ENCODE measurements around the gene CTDP1. TPM values are rescaled to one million over a fixed set of nuclear protein-coding genes. Genes with fewer than 3 reads are reported as not detected.

The CTDP1 gene
- total RNA-seq, 1 experiment from 2014 or later: 31.7 TPM

- ChIA-PET CTCF (no interaction called here), POLR2A (ENCODE audit: unreplicated experiment) (no interaction called here)
- intact Hi-C loops (cut with micrococcal nuclease): no loop called here
- Histone ChIP-seq H3K27me3 (ENCODE audit: low read length) (no peaks in the 10 kb centered on the region), H3F3A (ENCODE audit: low read length, unreplicated experiment) (no peaks in the 10 kb centered on the region), H3K4me1 (ENCODE audit: insufficient read depth, low read length) (no peaks in the 10 kb centered on the region), H2AFZ (ENCODE audit: low read length) (no peak overlapping the region), H3K79me2 (ENCODE audit: low read length) (peaks cover 7% of the 10 kb centered on the region; the same call in 1 of the 2 replicates), H3K36me3 (ENCODE audit: low read depth, low read length) (peaks cover 31% of the 10 kb centered on the region), H3K4me2 (ENCODE audit: low read length) (no peak overlapping the region), H4K20me1 (ENCODE audit: low read length) (no peaks in the 10 kb centered on the region), H3K9me3 (ENCODE audit: low read length) (no peaks in the 10 kb centered on the region), H3K4me3 (ENCODE audit: low read length) (no peak overlapping the region), H3K9ac (ENCODE audit: low read length) (no peak overlapping the region), H3K9me2 (replicated peaks; ENCODE audit: low read length) (no peaks in the 10 kb centered on the region), H3K27ac (ENCODE audit: low read length) (no peak overlapping the region)
- TF ChIP-seq, protein P1, sequence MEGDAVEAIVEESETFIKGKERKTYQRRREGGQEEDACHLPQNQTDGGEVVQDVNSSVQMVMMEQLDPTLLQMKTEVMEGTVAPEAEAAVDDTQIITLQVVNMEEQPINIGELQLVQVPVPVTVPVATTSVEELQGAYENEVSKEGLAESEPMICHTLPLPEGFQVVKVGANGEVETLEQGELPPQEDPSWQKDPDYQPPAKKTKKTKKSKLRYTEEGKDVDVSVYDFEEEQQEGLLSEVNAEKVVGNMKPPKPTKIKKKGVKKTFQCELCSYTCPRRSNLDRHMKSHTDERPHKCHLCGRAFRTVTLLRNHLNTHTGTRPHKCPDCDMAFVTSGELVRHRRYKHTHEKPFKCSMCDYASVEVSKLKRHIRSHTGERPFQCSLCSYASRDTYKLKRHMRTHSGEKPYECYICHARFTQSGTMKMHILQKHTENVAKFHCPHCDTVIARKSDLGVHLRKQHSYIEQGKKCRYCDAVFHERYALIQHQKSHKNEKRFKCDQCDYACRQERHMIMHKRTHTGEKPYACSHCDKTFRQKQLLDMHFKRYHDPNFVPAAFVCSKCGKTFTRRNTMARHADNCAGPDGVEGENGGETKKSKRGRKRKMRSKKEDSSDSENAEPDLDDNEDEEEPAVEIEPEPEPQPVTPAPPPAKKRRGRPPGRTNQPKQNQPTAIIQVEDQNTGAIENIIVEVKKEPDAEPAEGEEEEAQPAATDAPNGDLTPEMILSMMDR (conservative IDR thresholded peaks at IDR 0.05; ENCODE audit: low read depth, low read length): no peak
- TF ChIP-seq EZH2 (IDR thresholded peaks at IDR 0.05; ENCODE audit: low read length, unreplicated experiment) (no peak), EZH2phosphoT487 (IDR thresholded peaks at IDR 0.05; ENCODE audit: borderline replicate concordance, low read length) (no peak)
- ATAC-seq (no peak), DNase-seq (no peak)
- BruUV-seq (replicated peaks): no TSS peak
Measured at GRCh38 chr18:79727211-79727610, 47.6 kb downstream of the CTDP1 start.

DNA sequence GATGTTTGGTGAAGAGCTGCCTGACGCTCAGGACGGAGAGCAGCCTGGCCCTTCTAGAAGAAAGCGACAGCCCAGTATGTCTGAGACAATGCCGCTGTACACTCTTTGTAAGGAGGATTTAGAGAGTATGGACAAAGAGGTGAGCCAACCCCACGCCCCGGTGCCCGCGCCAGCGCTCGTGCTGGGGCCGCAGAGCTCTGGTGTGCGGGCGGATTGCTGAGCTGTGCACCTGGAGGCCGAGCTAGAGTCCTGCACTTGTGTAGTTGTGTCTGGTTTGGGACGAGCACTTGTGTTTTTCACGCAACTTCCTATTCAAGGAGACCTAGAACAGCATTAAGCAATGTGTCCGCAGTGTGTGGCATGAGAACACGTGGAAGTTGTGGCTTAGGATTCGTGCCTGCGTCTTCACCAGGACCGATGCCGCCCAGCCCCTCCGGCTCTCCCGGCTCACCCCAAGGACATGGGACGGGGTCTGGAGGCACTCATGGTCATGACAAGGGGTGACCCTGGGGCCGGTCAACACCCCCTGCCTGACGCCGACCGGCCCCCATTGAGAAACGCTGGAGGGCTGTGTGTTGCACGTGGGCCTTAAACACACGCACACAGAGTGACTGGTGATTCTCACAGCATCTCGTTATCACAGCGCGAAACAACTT, 49.5 kb downstream of the CTDP1 start:
- no peak overlapping the region for H2AFZ ChIP-seq (ENCODE audit: low read length)
- peaks cover 7% of the 10 kb centered on the region; the same call in 1 of the 2 replicates for H3K79me2 ChIP-seq (ENCODE audit: low read length)
- ChIA-PET CTCF (no interaction called here), POLR2A (ENCODE audit: unreplicated experiment) (no interaction called here)
- H3F3A ChIP-seq (ENCODE audit: low read length, unreplicated experiment): no peaks in the 10 kb centered on the region
- H3K9me3 ChIP-seq (ENCODE audit: low read length): no peaks in the 10 kb centered on the region
- no peaks in the 10 kb centered on the region for H3K27me3 ChIP-seq (ENCODE audit: low read length)
- ATAC-seq: no peak
- BruUV-seq (replicated peaks): no TSS peak
- DNase-seq: no peak
- intact Hi-C loops (cut with micrococcal nuclease): no loop called here
- no peak overlapping the region for H3K9ac ChIP-seq (ENCODE audit: low read length)
- TF ChIP-seq EZH2 (IDR thresholded peaks at IDR 0.05; ENCODE audit: low read length, unreplicated experiment) (no peak), EZH2phosphoT487 (IDR thresholded peaks at IDR 0.05; ENCODE audit: borderline replicate concordance, low read length) (no peak)
- TF ChIP-seq, protein P1 (conservative IDR thresholded peaks at IDR 0.05; ENCODE audit: low read depth, low read length): no peak
- no peaks in the 10 kb centered on the region for H3K9me2 ChIP-seq (replicated peaks; ENCODE audit: low read length)
- no peak overlapping the region for H3K27ac ChIP-seq (ENCODE audit: low read length)
- H3K4me3 ChIP-seq (ENCODE audit: low read length): no peak overlapping the region
- no peaks in the 10 kb centered on the region for H4K20me1 ChIP-seq (ENCODE audit: low read length)
- no peaks in the 10 kb centered on the region for H3K4me1 ChIP-seq (ENCODE audit: insufficient read depth, low read length)
- H3K36me3 ChIP-seq (ENCODE audit: low read depth, low read length): peaks cover 31% of the 10 kb centered on the region
- H3K4me2 ChIP-seq (ENCODE audit: low read length): no peak overlapping the region

- ATAC-seq: no peak
- BruUV-seq (replicated peaks): no TSS peak
- H3K9me2 ChIP-seq (replicated peaks; ENCODE audit: low read length): no peaks in the 10 kb centered on the region
- intact Hi-C loops (cut with micrococcal nuclease): no loop called here
- no peak overlapping the region for H2AFZ ChIP-seq (ENCODE audit: low read length)
- TF ChIP-seq EZH2phosphoT487 (IDR thresholded peaks at IDR 0.05; ENCODE audit: borderline replicate concordance, low read length) (no peak), EZH2 (IDR thresholded peaks at IDR 0.05; ENCODE audit: low read length, unreplicated experiment) (no peak)
- TF ChIP-seq, protein P1 (conservative IDR thresholded peaks at IDR 0.05; ENCODE audit: low read depth, low read length): no peak
- ChIA-PET CTCF (no interaction called here), POLR2A (ENCODE audit: unreplicated experiment) (no interaction called here)
- H4K20me1 ChIP-seq (ENCODE audit: low read length): no peaks in the 10 kb centered on the region
- DNase-seq: no peak
- peaks cover 7% of the 10 kb centered on the region; the same call in 1 of the 2 replicates for H3K79me2 ChIP-seq (ENCODE audit: low read length)
- H3K27me3 ChIP-seq (ENCODE audit: low read length): no peaks in the 10 kb centered on the region
- no peak overlapping the region for H3K9ac ChIP-seq (ENCODE audit: low read length)
- H3F3A ChIP-seq (ENCODE audit: low read length, unreplicated experiment): no peaks in the 10 kb centered on the region
- H3K27ac ChIP-seq (ENCODE audit: low read length): no peak overlapping the region
- no peak overlapping the region for H3K4me2 ChIP-seq (ENCODE audit: low read length)
- H3K4me3 ChIP-seq (ENCODE audit: low read length): no peak overlapping the region
- H3K36me3 ChIP-seq (ENCODE audit: low read depth, low read length): peaks cover 31% of the 10 kb centered on the region
- H3K9me3 ChIP-seq (ENCODE audit: low read length): no peaks in the 10 kb centered on the region
- no peaks in the 10 kb centered on the region for H3K4me1 ChIP-seq (ENCODE audit: insufficient read depth, low read length)
Measured at GRCh38 chr18:79729611-79730010, 50.0 kb downstream of the CTDP1 start.
